ENCODE results near the gene PGAM2. TPM values are rescaled to one million over a fixed set of nuclear protein-coding genes. Genes with fewer than 3 reads are reported as not detected.

Gene PGAM2
- total RNA-seq, 1 donor from 2014 or later = 0.44 TPM

DNA sequence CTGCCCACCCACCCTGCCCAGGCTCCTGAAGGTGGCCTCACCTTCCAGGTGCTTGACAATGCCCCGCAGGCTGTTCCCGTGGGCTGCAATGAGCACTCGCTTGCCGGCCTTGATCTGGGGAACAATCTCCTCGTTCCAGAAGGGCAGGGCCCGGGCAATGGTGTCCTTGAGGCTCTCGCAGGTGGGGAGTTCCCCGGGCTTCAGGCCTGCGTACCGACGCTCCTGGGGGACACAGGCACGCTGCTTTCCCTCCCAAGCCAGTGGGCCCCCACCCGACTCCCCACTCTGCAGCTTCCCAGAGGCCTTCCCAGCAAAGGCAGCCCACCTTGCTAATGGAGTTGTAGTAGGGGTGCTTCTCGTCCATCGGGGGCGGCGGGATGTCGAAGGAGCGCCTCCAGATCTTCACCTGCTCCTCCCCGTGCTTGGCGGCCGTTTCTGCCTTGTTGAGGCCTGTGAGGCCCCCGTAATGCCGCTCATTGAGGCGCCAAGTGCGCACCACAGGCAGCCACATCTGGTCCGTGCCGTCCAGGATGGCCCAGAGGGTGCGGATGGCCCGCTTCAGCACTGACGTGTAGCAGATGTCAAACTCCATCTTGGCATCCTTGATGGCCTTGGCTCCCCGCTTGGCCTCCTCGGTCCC is 456 bp downstream of the PGAM2 start:
- TF ChIP-seq, protein P1, sequence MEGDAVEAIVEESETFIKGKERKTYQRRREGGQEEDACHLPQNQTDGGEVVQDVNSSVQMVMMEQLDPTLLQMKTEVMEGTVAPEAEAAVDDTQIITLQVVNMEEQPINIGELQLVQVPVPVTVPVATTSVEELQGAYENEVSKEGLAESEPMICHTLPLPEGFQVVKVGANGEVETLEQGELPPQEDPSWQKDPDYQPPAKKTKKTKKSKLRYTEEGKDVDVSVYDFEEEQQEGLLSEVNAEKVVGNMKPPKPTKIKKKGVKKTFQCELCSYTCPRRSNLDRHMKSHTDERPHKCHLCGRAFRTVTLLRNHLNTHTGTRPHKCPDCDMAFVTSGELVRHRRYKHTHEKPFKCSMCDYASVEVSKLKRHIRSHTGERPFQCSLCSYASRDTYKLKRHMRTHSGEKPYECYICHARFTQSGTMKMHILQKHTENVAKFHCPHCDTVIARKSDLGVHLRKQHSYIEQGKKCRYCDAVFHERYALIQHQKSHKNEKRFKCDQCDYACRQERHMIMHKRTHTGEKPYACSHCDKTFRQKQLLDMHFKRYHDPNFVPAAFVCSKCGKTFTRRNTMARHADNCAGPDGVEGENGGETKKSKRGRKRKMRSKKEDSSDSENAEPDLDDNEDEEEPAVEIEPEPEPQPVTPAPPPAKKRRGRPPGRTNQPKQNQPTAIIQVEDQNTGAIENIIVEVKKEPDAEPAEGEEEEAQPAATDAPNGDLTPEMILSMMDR (IDR thresholded peaks at IDR 0.05) = no peak
- H3K27ac ChIP-seq = no peak overlapping the region
- peak; percentile 2 to 3 for ATAC-seq

DNA sequence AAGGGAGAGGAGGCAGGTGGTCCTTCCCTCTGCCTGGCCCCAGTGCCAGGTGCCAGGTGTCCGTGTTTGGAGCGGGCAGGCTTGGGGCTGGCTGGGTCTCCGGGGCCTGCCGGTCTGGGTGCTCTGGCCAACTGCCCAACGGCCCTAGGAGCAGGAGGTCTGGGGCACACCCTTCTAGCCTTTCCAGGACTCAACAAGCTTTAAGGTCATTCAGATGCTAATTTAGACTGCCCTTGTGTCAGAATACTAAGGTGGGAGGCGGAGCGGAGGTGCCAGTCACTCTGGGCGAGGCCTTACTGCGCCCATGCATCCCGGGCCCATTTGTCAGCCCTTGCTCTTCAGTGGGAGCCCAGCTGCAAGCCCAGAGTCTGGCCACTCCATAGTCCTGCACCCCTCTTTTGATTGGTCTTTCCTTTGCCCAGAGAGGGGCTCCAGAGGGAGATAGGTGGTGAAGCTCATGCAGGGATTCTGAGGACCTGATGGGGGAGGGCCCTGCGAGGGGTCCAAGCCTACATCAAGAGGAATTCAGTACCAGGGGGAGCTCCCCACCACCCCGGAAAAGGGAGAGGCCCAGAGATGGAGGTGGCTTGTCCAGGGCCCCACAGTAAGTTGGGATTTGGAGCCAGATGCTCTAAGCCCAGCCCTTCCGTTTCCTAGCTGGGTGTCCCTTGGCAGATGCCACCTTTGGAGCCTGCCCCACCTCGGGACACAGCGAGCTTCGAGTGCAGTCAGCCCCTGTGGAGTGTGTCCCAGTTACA is 1.3 kb downstream of the PGAM2 start:
- DNase-seq (peak; percentile 35), ATAC-seq (peak in 1 of 2 donors; percentile 1)
- Histone ChIP-seq H3K36me3 (peaks cover 34% of the 10 kb centered on the region), H3K4me3 (no peak overlapping the region), H3K4me1 (peaks cover 28% of the 10 kb centered on the region), H3K27me3 (ENCODE audit: low read depth) (no peaks in the 10 kb centered on the region), H3K27ac (no peak overlapping the region), H3K9me3 (no peaks in the 10 kb centered on the region)
- TF ChIP-seq, protein P1 (IDR thresholded peaks at IDR 0.05) = no peak
- intact Hi-C loops (cut with DNase I) = no loop called here

More for the DNA sequence above, 456 bp downstream of the PGAM2 start:
- peak; percentile 44 for DNase-seq
- Histone ChIP-seq H3K27me3 (ENCODE audit: low read depth) (no peaks in the 10 kb centered on the region), H3K4me3 (no peak overlapping the region), H3K36me3 (peaks cover 25% of the 10 kb centered on the region), H3K9me3 (no peaks in the 10 kb centered on the region), H3K4me1 (peaks cover 28% of the 10 kb centered on the region)
- intact Hi-C loops (cut with DNase I) = no loop called here

- Histone ChIP-seq H3K27me3 (ENCODE audit: low read depth) (no peaks in the 10 kb centered on the region), H3K36me3 (peaks cover 39% of the 10 kb centered on the region), H3K4me3 (no peak overlapping the region), H3K9me3 (no peaks in the 10 kb centered on the region), H3K27ac (no peak overlapping the region), H3K4me1 (peaks cover 28% of the 10 kb centered on the region)
- peak; percentile 10 for DNase-seq
- no peak for ATAC-seq
- TF ChIP-seq, protein P1 (IDR thresholded peaks at IDR 0.05) = no peak
- intact Hi-C loops (cut with DNase I) = no loop called here
Observed at GRCh38 chr7:44063547-44063893, 1.8 kb downstream of the PGAM2 start.

- H3K36me3 ChIP-seq = peaks cover 45% of the 10 kb centered on the region
- no peak for ATAC-seq
- no peaks in the 10 kb centered on the region for H3K9me3 ChIP-seq
- H3K4me3 ChIP-seq = no peak overlapping the region
- TF ChIP-seq, protein P1 (IDR thresholded peaks at IDR 0.05) = no peak
- H3K4me1 ChIP-seq = peaks cover 28% of the 10 kb centered on the region
- DNase-seq = peak; percentile 6
- intact Hi-C loops (cut with DNase I) = no loop called here
- no peak overlapping the region for H3K27ac ChIP-seq
- H3K27me3 ChIP-seq (ENCODE audit: low read depth) = no peaks in the 10 kb centered on the region
Observed at GRCh38 chr7:44062903-44063295, 2.5 kb downstream of the PGAM2 start.

- DNase-seq = peak; percentile 38
- TF ChIP-seq, protein P1 (IDR thresholded peaks at IDR 0.05) = no peak
- H3K36me3 ChIP-seq = peaks cover 51% of the 10 kb centered on the region
- no peaks in the 10 kb centered on the region for H3K9me3 ChIP-seq
- ATAC-seq = no peak
- no peak overlapping the region for H3K4me3 ChIP-seq
- H3K4me1 ChIP-seq = peaks cover 28% of the 10 kb centered on the region
- intact Hi-C loops (cut with DNase I) = no loop called here
- no peak overlapping the region for H3K27ac ChIP-seq
- H3K27me3 ChIP-seq (ENCODE audit: low read depth) = no peaks in the 10 kb centered on the region
Observed at GRCh38 chr7:44062180-44062902, 3.0 kb downstream of the PGAM2 start.

Measured in lower lobe of right lung (tissue), 2 donors.